DLD1 (cell line): ENCODE measurements around the gene DNMT3A.

Experiments
- in situ Hi-C: cut with HindIII; loops from 2 replicates; pipeline ENCODE4 v1.10.0; 2017; ENCODE audit warnings: low sequenced_read_pairs

Gene DNMT3A

GRCh38 chr2:25262288-25262687 is 79.4 kb downstream of the DNMT3A start:
- in situ Hi-C loops = no loop called here

- in situ Hi-C loops = no loop called here
These were observed 82.0 kb downstream of the DNMT3A start for GRCh38 chr2:25259737-25260124.

GRCh38 chr2:25258847-25259736 is 82.6 kb downstream of the DNMT3A start:
- in situ Hi-C loops = no loop called here

GRCh38 chr2:25257931-25258846 is 83.5 kb downstream of the DNMT3A start:
- in situ Hi-C loops = no loop called here

GRCh38 chr2:25257032-25257552 is 84.6 kb downstream of the DNMT3A start:
- in situ Hi-C loops = no loop called here

GRCh38 chr2:25256488-25256875 is 85.2 kb downstream of the DNMT3A start:
- in situ Hi-C loops = no loop called here

GRCh38 chr2:25255745-25256487 is 85.8 kb downstream of the DNMT3A start:
- in situ Hi-C loops = no loop called here

GRCh38 chr2:25254961-25255360 is 86.8 kb downstream of the DNMT3A start:
- in situ Hi-C loops = no loop called here

GRCh38 chr2:25253153-25253626 is 88.5 kb downstream of the DNMT3A start:
- in situ Hi-C loops = no loop called here

- in situ Hi-C loops = no loop called here
These were observed 89.2 kb downstream of the DNMT3A start for GRCh38 chr2:25252291-25253152.

GRCh38 chr2:25251422-25252273 is 90.1 kb downstream of the DNMT3A start:
- in situ Hi-C loops = no loop called here

- in situ Hi-C loops = no loop called here
These were observed 90.7 kb downstream of the DNMT3A start for GRCh38 chr2:25251071-25251421.

GRCh38 chr2:25250331-25251070 is 91.2 kb downstream of the DNMT3A start:
- in situ Hi-C loops = no loop called here

- in situ Hi-C loops = no loop called here
These were observed 91.9 kb downstream of the DNMT3A start for GRCh38 chr2:25249785-25250184.

GRCh38 chr2:25247792-25248512 is 93.8 kb downstream of the DNMT3A start:
- in situ Hi-C loops = no loop called here

- in situ Hi-C loops = no loop called here
These were observed 95.0 kb downstream of the DNMT3A start for GRCh38 chr2:25246558-25247290.

GRCh38 chr2:25246001-25246400 is 95.7 kb downstream of the DNMT3A start:
- in situ Hi-C loops = no loop called here
